MM.1S (cell line): ENCODE data around the gene BMP10.

Experiments used
- CTCF ChIP-seq: fragments of 300-600 bp; sonication (generic); IDR thresholded peaks from 2 replicates; pipeline ENCODE4 v1.5.1; 2016; ENCODE audit warnings: antibody characterized with exemption, low read length, mixed read lengths
- EZH2 ChIP-seq: fragments of 300-600 bp; sonication (generic); optimal IDR thresholded peaks from 2 replicates; pipeline ENCODE3; 2017; ENCODE audit warnings: low read depth, mild to moderate bottlenecking, antibody characterized with exemption, low read length, mixed read lengths
- EZH2phosphoT487 ChIP-seq: fragments of 300-600 bp; sonication (generic); IDR thresholded peaks from 2 replicates; pipeline ENCODE4 v1.6.1; 2018; ENCODE audit warnings: antibody characterized with exemption, low read length

GRCh38 chr2:68845043-68845442, 26.2 kb downstream of the BMP10 start:
- TF ChIP-seq CTCF (no peak), EZH2phosphoT487 (no peak), EZH2 (no peak)
